Fibroblast of skin of right biceps (primary cell): Measurements from ENCODE around the gene ACSS2.
A peak's percentile ranks its signal among the peaks of the same experiment; 100 is the strongest.
"Not testable (repeated sequence)": the region's sequence is repeated elsewhere in the genome, so short reads cannot be mapped to it uniquely, and the experiment has no call there.

ENCODE experiments used
- DNase-seq: peaks from one replicate; pipeline ENCODE4 v3.0.0-alpha.2; 2013

The ACSS2 gene

DNA sequence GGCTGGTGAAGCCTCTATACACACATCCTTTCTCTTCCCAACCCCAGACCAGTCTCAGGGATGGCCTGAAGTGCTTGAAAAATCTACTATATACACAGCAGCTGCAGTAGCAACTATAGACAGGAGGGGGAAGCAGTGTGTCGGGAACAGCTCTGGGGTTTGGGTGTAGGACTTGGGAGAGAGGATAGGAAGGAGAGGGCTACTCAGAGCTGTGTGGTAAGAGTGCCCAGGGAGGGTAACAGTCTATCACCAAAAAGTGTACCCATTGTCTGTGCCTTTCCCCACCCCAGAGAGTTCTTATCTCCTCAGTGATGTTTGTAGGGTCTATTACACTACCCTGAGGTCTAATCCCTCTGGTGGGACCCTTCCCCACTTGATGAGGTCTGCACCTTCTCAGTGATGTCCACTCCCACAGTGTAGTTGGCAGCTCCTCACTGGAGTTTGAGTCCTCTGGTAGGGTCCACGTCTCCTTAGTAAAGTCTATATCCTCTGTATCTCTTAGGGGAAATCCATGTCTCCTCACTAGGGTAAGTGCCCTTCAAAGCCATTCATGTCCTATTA is 2.2 kb upstream of the ACSS2 start:
- peak; percentile 82 for DNase-seq

DNA sequence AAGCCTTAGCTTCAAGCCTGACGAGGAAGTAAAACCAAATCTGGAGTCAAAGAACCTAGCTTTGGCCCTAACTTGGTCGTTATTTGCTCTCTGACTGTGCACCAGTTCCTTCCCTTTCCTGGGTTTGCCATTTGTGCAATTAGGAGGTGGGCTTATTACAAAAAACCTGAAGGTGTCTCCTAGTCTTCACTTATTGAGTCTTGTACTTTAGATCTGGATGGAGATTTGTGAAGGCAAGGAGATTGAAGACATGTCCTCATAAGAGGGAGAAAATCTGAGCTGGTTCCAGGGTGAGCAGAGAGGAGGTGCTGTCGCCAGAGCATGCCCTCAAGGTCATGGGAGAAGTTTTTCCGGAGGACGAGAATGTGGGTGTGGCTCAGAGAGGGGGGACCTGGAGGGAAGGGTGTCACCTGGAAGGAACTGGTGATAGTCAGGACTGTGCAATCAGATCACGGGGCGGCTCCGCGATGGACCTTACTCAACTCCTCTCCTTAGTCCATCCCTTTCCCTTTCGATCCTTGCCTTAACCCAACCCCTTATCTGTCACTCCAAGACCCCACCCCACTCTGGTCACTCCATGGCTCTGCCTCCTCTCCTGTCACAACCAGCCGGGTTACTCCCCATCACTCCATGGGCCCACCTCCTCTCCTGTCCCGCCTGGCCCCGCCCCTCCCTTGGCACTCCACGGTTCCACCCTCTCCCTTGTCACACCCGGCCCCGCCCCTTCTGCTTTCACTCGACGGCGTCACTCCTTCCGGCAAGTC is 588 bp upstream of the ACSS2 start:
- peak; percentile 98 for DNase-seq

DNA sequence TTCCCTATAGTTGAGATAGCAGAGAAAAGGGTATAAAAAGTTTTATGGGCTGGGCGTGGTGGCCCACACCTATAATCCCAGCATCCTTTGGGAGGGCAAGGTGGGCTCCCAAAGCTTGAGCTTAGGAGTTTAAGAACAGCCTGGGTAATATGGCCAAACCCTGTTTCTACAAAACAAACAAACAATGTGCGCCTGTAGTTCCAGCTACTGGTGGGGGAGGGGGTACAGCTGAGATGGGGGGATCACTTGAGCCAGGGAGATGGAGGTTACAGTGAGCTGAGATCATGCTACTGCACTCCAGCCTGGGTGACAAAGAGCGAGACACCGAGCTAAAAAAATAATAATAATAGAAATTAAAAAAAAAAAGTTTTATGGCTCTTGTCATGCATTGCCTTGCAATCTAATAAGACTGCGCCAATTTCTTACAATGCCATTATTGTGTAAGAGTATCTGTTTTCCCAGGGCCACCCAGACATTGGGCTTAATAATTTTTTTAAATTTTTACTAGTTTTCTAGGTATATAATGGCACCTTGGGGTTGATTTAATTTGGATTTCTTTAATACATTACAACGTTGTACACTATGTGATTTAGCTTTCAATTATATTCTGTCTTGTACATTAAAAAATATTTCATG is 3.9 kb downstream of the ACSS2 start:
- no peak for DNase-seq

DNA sequence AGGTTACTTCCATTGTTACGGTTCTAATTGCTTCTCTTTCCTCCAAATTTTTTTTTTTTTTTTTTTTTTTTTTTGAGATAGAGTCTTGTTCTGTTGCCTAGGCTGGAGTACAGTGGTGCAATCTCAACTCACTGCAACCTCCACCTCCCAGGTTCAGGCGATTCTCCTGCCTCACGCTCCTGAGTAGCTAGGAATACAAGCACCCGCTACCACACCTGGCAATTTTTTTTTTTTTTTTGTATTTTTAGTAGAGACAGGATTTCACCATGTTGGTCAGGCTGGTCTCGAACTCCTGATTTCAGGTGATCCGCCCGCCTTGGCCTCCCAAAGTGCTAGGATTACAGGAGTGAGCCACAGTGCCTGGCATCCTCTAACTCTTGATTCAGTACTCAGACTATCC is 4.6 kb downstream of the ACSS2 start:
- DNase-seq, result not testable (repeated sequence)

DNA sequence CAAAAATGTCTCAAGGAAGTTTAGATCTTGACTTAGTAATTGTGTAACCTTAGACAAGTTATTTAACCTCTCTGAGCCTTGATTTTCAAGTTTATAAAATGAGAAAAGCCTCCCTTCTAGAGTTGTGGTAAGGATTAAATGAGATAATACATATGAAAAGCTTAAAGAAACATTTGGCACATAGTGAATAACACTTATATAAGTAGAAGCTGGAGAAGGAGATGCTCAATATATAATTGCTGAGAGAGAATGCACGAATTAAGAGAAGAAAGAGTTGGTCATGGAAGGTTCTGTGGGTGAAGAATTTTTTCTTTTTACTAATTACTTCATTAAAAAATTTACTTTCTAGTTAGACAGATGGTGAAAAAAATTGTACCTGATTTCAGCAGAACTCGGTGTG is 5.3 kb downstream of the ACSS2 start:
- no peak for DNase-seq

DNA sequence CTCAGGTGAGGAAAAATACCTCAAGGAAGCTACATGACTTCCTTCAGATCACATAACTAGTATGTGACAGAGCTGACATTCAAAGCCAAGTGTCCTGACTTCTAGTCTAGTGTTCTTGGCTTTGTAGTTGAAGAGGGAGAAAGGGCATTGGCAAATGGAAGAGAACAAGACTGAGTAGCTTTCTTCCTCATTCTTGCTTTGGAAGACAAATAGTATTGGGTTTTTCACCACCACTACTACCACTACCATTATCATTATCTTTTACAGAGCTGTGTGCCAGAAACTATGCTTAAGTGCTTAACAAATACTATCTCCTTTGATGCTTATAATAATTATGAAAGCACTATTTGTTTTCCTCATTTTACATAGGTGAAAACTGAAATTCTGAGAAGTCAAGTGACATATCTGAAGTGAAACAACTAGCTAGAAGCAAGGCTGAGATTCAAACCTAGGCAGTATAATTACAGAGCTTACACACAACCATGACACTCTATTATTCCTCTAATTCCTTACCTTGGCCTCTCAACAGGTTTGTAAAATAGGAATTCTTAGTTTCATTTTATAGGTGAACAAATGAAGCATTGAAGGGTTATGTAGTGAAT is 6.8 kb downstream of the ACSS2 start:
- no peak for DNase-seq

DNA sequence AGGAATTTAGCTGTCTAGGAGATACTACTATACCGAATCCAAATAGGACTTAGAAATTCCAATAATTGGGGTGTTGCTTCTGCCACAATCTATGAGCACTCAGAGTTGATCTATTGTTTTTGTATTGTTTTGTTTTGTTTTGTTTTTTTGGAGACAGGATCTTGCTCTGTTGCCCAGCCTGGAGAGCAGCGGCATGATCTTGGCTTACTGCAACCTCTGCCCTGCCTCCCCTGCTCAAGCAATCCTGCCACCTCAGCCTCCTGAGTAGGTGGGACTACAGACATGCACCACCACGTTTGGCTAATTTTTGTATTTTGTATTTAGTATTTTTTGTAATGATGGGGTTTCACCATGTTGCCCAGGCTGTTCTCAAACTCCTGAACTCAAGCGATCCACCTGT is 7.4 kb downstream of the ACSS2 start:
- DNase-seq, result no peak

DNA sequence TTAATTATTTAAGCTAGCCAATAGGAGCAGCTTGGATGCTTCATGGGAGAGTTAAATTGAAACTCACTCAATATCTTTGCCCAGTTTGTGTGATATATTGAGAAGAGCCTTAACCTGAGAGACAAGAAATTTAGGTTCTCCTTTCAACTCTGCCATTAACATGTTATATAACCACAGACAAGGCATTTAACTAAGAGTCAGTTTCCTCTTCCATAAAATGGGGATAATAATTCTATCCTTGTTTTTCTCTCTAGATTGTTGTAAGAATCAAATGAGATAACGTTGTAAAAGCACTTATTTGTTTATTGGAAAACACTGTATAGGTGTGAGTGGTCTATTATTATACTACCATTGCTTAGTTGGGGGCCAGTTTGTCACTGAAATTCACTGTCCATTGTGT is 7.8 kb downstream of the ACSS2 start:
- no peak for DNase-seq

DNA sequence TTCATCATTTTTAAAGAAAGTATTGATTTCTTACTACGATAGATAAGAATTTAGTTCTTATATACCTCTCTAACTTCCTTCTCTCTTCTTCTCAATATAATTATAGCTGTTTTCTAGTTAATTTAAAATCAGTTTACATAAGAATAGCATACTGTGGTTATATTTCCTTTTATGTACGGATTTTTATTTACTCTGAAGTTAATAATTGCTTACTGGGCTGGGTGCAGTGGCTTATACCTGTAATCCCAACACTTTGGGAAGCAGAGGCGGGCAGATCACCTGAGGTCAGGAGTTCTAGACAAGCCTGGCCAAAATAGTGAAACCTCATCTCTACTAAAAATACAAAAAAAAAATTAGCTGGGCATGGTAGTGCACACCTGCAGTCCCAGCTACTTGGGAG is 9.7 kb downstream of the ACSS2 start:
- DNase-seq, result no peak

DNA sequence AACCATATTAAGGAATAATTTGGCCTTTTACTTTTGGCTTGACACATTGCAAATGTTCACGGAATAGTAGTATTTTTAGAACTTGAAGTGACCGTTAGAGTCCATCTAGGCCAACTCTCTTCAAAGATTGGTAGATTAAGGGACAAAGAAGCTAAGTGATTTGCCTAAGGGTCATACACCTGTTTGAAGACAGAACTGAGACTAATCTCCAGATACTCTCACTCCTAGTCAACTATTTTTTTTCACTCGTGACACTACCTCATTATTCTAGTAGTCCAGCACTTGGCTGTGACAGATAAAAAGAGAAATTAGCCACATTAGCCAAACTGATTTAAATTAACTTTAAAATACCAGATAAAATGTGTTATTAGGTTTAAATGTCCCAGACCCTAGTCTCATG is 10.6 kb downstream of the ACSS2 start:
- no peak for DNase-seq

DNA sequence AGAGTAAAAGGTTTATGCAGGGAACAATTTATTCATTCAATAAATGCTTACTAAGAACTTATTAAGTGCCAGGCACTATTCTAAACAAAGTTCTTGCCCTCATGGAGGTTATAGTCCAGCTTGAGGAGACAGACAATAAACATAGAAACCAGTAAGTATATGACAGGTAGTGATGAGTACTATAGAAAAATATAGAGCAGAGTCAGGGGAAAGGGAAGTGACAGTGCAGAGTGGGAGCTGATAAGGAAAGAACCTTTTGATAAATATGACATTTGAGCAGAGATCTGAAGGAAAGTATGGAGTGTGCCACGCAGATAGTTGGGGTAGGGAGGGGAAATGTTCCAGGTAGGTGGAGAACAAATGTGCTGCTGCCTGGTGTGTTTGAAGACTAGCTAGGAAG is 12.1 kb downstream of the ACSS2 start:
- DNase-seq, result no peak

DNA sequence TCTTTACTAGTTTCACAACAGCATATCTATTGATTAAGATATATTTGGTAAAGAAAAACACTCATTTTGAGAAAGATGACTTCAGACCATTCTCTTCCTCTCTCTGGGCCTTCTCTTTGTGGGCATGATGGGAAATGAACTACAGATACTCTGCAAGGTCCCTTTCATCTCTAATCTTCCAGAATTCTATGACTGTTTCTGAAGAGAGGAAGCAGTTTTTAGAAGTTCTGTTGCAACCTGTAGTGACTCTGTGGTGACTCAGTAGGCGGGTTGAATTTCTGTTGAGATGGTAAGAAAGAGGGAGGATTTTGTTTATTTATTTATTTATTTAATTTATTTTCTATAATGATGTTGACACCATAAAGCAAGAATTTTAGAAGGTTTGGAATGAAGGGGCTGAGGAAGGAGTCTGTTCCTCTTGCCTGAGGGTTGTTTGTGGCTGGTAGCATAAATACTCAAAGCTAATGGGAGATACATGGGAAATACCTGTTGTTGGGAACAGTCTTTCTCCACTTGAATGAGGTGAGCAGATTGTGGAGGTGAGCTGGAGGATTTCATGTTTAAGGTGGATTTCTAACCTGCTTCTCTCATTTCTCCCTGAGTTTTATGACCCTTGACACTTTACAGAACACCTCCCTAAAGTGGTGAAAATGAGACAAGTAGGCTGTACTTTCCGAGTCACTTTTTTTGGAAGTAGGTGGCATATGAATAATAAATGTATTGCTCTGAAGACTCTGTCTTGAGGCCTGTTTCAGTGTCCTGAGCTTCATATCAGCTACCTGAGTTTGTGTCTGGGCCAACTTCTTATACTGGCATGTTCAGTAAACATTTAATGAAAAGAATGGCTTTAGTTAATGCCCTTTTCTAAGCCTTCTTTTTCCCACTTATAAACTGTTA is 15.0 kb downstream of the ACSS2 start:
- DNase-seq, result peak; percentile 67

DNA sequence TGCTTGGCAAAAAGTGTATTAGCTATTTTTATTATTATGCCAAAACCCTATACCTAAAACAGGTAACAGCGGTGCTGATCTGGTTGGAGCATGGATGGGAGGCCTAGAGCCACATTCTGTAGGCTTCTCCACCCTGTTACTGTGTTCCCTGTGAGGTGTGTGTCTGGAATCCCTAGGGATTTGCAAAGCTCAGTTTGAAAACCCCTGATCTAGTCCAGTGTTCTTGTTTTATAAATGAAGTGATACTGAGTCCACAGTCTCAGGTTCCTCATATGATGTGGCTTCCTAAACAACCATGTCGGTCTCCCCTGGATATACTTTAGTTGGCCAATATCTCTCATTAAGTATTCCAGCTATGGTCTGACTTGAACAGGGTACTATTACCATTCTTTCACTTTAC is 16.3 kb downstream of the ACSS2 start:
- DNase-seq, result no peak

DNA sequence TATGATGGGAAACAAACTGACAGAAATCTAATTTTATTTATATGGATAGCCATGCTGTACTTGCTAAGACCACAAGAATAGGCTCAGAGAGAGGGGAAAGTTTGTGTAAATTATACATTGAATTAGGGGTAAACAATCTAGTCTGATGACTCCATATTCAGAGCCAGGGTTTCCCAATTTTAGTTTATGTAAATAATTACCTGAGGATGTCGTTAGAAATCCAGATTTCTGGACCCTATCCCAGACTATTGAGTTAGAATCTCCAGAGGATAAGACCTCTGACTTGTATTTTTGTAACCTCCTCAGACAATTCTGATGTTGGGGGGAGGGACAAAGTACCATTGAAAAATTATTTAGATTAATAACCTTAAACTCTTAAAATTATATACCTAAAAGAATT is 18.3 kb downstream of the ACSS2 start:
- no peak for DNase-seq

DNA sequence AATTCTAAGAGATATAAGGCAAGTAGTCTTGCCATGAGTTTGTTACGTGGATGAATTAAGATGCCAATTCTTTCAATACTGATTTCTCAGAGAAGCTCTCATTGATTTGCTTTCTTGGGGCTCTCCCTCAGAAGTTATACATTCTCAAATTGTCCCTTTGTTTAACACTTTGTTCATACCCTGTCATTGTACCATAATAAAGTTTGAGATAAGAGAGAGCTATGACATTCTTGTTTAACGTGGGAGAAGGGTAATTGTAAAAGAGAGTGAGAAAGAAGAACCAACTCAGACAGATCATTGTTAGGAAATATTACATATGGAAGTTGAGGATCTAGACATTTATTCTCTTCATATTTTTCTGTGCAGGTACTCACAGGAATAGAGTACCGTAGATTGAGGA is 19.1 kb downstream of the ACSS2 start:
- no peak for DNase-seq

DNA sequence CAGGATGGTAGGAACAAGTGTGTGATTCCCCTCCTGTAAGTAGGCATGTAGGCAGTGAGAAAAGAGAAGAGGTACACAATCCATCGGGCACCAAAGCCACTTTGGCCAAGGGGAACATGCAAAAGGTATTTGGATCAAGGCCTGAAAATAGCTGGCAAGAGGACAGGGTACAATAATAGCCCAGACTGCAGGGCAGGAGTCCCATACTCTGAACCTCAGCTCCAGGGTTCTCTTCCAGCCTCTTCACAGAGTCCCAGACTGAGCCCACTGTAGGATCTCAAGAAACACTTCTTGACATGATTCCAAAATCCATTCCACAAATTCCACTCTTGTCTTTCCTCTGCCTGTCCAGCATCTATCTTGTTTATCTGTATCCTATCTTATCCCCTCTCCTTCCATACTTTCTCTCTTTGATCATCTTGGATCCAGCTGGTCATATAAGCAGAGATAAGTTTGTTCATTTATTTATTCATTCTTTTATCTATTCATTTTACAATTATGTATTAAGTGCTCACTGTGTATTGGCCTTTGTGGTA is 19.7 kb downstream of the ACSS2 start:
- DNase-seq, result peak; percentile 24

DNA sequence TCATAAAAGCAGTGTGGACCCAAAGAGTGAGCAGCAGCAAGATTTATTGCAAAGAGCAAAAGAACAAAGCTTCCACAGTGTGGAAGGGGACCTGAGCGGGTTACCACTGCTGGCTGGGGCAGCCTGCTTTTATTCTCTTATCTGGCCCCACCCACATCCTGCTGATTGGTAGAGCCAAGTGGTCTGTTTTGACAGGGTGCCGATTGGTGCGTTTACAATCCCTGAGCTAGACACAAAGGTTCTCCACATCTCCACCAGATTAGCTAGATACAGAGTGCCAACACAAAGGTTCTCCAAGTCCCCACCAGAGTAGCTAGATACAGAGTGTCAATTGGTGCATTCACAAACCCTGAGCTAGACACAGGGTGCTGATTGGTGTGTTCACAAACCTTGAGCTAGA is 21.7 kb downstream of the ACSS2 start:
- DNase-seq, result not testable (repeated sequence)

DNA sequence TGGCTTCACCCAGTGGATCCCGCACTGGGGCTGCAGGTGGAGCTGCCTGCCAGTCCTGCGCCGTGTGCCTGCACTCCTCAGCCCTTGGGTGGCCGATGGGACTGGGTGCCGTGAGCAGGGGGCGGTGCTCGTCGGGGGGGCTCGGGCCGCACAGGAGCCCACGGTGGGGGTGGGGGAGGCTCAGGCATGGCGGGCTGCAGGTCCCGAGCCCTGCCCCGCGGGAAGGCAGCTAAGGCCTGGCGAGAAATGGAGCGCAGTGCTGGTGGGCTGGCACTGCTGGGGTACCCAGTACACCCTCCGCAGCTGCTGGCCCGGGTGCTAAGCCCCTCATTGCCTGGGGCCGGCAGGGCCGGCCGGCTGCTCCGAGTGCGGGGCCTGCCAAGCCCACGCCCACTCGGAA is 22.3 kb downstream of the ACSS2 start:
- not testable (repeated sequence) for DNase-seq

DNA sequence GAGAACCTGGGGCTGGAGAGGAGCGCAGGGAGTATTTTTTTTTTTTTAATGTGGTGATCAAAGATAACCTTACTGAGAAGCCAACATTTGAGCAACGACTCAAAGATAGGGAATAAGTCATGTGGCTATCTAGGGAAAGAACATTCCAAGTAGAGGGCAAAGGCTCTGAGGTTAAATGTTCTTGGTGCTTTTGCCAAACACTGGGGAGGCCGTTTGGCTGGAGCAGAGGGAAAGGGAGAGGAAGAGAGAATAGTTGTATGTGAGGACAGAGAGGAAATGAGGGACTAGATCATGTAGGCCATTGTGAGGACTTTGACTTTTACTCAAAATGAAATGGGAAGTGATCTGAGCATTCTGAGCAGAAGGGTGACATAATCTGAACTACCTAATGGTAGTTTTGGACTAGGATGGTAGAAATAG is 27.8 kb downstream of the ACSS2 start:
- DNase-seq, result no peak

DNA sequence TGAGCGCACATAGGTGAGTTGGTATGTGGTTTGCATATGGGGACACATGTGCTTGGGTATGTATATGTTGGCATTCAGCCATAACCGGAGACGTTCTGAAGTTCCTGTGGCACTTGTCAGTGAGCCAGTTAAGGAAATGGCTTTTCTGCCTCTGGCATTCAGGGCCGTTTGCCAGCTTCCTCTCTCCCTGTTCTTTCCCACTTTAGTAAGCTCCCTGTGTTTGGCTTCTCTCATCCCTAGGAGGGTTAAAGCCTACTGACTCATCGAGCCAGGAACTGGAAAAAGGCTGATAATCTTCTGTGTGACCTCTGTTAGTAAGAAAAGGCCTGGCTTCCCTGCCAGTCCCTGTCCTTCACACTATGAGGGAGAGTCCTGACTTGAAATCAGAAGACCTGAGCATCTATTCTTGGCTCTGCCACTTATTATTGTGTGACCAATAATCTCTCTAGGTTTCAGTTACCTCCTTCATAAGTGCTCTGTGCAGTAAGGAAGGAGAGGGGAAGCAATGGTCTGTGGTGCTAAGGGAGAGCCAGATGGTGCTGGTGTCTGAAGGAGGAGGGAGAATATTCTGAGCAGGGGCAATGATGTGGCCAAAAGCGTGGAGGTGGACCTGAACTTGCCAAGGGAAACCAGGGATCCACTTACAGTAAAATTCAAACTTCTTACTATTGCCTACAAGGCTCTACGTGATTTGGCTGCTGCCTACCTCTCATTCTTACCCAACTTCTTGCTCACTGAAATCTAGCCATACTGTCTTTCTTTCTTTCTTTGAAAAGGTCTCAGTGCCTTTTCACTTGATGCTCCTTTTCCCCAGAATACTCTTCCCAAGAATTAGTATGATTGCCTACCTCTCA is 31.4 kb downstream of the ACSS2 start:
- peak; percentile 94 for DNase-seq

DNA sequence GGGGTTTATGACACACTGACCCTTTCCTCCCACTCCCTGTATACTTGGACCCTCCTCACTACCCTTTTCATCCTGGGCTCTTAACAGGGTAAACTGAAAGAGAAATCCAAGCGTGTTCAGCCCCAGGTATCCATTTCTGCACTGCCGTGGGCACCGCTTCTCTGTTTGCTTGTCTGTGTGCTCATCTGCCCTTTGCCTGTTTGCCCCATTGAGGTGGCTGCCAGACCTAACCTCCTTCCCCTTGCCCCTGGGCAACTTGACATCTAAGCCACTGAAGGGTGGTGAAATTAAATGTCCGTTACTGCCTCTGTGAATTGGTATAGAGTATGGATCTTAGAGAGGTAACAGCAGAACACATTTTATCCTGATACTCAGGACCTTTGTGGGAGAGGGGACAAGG is 38.7 kb downstream of the ACSS2 start:
- no peak for DNase-seq
